HuH-7.5 (cell line): ENCODE measurements around the gene FGF5.
"Not testable (repeated sequence)": the region's sequence is repeated elsewhere in the genome, so short reads cannot be mapped to it uniquely, and the experiment has no call there.

Experiments used
- DNase-seq: peaks from one replicate; pipeline ENCODE4 v3.0.0; 2011; ENCODE audit warnings: low spot score

FGF5 gene, protein sequence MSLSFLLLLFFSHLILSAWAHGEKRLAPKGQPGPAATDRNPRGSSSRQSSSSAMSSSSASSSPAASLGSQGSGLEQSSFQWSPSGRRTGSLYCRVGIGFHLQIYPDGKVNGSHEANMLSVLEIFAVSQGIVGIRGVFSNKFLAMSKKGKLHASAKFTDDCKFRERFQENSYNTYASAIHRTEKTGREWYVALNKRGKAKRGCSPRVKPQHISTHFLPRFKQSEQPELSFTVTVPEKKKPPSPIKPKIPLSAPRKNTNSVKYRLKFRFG

GRCh38 chr4:80266253-80266901 lies at the start of gene FGF5:
TSS of gene FGF5 (plus strand) at chr4:80266664. CDS start at chr4:80266825, 161 bp downstream.
- no peak for DNase-seq

GRCh38 chr4:80219301-80220025 lies 47.0 kb upstream of the FGF5 start:
- no peak for DNase-seq

GRCh38 chr4:80220711-80221110 lies 45.8 kb upstream of the FGF5 start:
- no peak for DNase-seq

GRCh38 chr4:80221161-80221560 lies 45.3 kb upstream of the FGF5 start:
- no peak for DNase-seq

- DNase-seq: no peak
These were observed 40.9 kb upstream of the FGF5 start for GRCh38 chr4:80225595-80225994.

GRCh38 chr4:80226094-80226493 lies 40.4 kb upstream of the FGF5 start:
- no peak for DNase-seq

GRCh38 chr4:80228460-80228859 lies 38.0 kb upstream of the FGF5 start:
- no peak for DNase-seq

GRCh38 chr4:80229128-80229527 lies 37.3 kb upstream of the FGF5 start:
- no peak for DNase-seq

- no peak for DNase-seq
These were observed 36.9 kb upstream of the FGF5 start for GRCh38 chr4:80229590-80229989.

DNA sequence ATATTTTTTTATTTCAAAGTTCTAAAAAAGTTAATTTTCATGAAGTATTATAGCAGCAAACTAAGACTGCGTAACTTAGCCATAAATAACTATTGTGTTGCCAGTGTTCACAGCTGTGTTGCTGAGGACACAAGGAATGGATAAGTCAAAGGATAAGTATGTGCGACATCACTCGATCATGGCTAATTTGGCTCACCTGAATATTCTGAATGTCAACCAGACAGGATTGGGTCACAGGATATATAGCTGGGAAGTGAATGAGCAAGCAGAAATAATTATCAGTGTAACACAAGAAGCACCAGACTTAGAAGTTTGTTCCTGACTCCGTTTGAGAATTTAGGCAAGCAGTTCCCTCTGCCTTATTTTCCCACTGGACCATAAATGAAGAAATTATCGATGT lies 35.3 kb upstream of the FGF5 start:
- no peak for DNase-seq

- DNase-seq: no peak
These were observed 33.6 kb upstream of the FGF5 start for GRCh38 chr4:80232707-80233370.

- no peak for DNase-seq
These were observed 33.1 kb upstream of the FGF5 start for GRCh38 chr4:80233390-80233789.

DNA sequence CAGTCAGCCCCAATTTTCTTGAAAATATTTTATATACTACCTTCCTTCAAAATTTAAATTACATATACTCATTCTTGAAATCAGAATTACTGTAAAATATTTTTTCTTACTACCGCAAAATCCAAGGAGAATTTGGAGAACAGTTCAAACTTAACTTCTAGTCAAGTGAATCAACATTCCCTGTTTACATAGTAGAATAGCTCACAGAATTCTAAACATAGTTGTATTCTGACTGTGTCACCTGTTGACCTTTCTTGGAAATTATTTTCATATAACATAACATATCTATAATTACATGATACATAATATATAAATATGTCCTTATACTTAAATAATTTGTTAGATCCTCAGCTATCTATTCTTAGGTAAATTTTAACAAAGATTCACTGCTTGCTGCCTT lies 31.0 kb upstream of the FGF5 start:
- no peak for DNase-seq

DNA sequence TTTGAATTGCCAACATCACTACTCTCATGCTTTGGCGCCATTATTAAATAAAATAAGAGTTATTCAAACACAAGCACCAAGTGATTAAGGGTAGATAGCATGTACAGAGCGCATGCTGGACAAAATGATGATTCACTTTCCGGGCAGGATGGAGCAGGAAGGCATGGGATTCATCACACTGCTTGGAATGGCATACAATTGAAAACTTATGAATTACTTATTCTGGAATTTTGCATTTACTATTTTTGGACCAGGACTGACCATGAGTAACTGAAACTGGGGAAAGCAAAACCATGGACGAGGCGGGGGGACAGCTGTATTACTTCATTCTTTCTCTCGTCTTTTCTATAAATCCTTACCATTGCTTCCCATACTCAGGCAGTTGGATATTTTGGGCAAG lies 28.5 kb upstream of the FGF5 start:
- DNase-seq: no peak

DNA sequence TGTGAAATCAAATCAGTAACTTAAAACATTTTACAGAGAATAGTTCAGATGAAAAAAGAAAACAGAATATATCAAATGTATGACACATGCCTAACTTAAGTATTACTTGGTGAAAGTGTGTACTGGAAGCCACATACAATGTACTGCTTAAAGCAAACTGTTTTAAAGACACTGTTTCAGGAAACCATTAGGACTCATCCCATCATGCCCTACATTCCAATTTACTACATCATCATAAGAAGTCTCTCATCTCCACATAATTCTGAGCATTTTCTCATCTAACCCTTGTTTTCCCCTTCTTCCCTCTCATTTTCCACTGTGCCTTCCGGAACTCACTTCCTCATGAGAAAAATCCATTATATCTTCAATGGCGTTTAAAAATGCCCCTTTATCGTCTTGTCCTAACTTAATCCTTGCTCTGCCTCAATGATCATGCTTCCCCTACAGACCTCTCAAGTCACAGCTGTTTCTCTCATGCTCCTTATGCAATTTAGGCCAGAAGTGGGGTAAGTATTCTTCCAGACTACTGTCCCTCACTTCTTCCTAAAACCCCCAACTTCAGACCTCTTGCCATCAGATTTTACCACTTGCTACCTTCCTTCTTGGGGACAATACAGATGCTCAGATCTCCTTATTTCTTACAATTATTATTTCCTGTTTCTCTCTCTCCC lies 26.8 kb upstream of the FGF5 start:
- DNase-seq: no peak

DNA sequence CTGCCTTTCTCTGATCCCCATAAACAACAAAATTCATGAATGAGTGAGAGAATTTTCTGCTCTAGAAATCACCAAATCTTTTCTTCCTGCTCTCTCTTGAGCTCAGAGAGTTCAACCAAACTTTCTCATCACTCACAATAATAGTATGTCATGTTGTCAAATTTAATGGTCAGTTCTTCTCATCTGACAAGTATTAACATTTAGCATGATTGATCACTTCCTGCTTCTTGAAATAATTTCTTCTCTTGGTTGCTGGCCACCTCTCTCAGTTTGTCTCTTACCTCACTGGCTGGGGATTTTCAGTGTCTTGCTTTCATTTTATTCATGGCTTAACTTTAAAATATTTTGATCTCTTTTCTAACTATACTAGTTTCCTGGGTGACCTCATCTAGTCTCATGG lies 25.5 kb upstream of the FGF5 start:
- no peak for DNase-seq

DNA sequence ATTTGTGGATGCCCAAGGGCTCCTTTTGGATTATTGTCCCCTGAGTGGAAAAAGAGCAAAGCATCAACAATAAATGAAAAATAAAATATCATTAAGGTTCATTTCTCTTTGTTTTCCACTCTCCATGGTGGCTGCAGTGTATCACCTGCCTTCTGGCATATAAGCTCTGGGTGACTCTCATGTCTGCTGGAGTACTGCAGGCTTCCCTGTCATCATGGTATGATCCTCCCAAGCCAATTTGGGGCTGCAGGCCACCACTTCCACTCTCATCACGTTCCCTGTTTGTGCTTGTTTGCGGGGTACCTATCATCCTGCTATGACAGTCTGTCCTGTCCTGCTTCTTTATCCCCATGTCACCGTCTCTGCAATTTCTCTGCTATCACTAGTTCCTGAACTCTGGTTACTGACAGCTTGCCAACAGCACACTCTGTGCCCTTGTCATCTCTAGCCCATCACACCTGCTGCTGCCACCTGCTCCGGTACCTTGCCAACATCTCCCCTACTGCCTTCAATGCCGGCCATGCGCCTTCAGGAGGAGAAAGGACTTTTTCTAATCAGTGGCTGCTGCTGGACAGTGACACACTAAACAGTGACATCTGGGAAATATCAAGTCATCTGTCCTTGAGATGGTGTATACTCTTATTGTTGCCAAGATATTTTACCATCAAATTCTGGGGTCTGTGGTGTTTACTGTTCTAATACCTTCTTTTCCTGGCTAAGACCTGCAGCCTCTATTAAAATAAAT lies 23.0 kb upstream of the FGF5 start:
- no peak for DNase-seq

- not testable (repeated sequence) for DNase-seq
These were observed 19.0 kb upstream of the FGF5 start for GRCh38 chr4:80247484-80247883.

DNA sequence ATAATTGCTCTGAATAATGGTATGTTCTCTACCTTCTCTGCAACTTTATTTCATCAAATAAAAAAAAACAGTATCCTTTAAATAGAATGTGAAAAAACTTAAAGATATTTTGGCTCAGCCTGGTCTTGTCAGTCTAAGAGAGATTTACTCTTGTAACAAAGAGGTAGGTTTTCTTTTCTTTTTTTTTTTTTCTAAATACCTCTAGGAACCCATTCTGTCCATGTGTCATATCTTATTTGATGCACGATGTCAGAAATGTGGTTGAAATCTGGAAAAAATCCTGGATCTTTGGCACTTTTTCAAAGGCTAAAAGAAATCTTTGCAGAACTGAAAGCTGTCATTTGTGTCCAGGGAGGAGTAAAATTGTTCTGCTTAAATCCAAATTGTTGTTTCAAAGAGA lies 17.3 kb upstream of the FGF5 start:
- DNase-seq: no peak

GRCh38 chr4:80252427-80252826 lies 14.0 kb upstream of the FGF5 start:
- DNase-seq: no peak

GRCh38 chr4:80252953-80253352 lies 13.5 kb upstream of the FGF5 start:
- no peak for DNase-seq

DNA sequence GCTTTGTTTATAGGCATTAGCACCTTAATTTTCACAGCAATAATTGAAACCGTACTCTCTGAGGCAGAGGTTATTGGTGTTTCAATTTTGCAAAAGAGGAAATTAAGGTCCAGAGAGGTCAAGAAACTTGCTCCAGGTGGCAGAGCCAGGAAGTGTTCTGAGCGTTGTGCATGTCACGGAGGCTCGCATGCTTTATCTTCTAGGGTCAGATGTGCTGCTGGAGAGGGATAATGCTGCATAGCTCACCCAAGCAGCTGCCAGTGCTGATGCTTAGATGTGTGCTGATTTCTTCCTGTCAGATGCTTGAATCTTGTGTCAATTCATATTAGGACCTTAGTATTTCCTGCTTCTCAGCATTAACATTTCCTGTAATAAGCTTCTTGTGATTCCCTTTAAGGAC lies 13.0 kb upstream of the FGF5 start:
- no peak for DNase-seq
